GM20000 (cell line): Measurements from ENCODE around the gene MED13.

Experiments
- DNase-seq: peaks from one replicate; pipeline ENCODE4 v3.0.0; 2012; ENCODE audit warnings: low spot score
- CTCF ChIP-seq: IDR thresholded peaks from 2 replicates; pipeline ENCODE4 v1.5.1; 2012; ENCODE audit warnings: mild to moderate bottlenecking, control low read depth; ENCODE audit errors: extremely low read depth, missing control alignments

The MED13 gene

DNA sequence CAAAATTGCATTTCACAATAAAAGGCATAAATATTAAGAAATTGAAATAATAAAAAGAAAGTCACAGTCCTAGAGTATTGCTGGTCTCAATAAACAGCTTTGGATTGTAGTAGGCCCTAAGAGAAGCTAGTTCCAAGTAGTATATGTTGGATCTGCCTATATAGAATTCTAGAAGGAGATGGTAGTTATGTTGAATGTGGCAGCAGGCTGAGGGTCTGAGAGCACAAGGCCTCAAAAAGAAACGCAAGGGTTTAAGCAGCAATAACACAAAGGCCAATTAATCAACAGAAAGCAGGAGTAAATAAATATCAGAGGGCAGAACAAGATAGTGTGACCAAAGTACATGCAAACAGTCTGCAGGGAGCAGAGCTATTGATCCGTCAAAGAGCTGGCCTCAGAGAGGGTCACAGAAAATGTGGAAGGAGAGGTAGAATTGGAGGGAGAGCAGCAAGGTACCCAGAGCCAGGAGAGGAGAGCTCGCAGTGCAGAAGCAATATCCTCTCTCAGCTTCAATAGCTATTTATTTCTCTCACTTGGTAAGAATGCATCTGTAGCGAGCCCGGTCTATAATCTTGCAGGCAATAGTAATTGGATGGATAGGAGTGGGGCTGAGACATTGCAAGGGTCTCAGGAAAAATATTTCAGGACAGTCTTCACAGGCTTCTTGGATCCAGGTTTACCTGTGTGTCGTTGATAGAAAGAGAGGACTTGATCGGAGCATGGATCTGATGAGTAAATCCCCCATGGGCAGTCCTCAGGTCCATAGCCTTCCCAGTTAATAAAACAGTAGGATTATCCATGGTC, 25.1 kb upstream of the MED13 start:
- TF ChIP-seq CTCF, result no peak
- DNase-seq, result no peak

- DNase-seq, result no peak
- no peak for TF ChIP-seq CTCF
Measured at GRCh38 chr17:62089334-62089733, 24.3 kb upstream of the MED13 start.

- no peak for DNase-seq
- TF ChIP-seq CTCF, result no peak
Measured at GRCh38 chr17:62086737-62087136, 21.7 kb upstream of the MED13 start.

- TF ChIP-seq CTCF, result no peak
- no peak for DNase-seq
Measured at GRCh38 chr17:62085511-62086408, 20.7 kb upstream of the MED13 start.

- DNase-seq, result no peak
- TF ChIP-seq CTCF, result no peak
Measured at GRCh38 chr17:62084585-62084984, 19.5 kb upstream of the MED13 start.

GRCh38 chr17:62083651-62084050, 18.6 kb upstream of the MED13 start:
- no peak for TF ChIP-seq CTCF
- no peak for DNase-seq

- DNase-seq, result no peak
- TF ChIP-seq CTCF, result no peak
Measured at GRCh38 chr17:62080647-62081046, 15.6 kb upstream of the MED13 start.
